ENCODE measurements around the gene CHST7.

DNA sequence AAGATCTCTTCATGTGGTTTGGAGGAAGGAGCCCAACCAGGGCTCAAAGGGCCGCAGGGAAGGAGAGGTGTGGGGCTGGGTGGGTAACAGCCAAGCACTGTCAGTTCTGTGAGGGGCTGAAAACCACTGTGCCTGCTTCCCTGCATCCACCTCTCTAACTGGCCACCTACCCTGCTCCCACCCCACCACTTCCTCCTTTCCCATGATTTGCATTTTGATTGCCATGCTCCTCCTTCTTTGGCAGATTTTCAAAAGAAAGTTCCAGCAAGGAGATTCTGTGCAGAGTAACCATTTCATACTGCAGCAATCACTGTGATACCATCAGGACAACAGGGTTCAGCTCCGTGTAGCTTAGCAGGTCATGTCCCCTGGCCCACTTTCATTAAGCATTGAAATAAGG is 30.1 kb upstream of the CHST7 start:
- no peak for TF ChIP-seq SP1 (IDR thresholded peaks at IDR 0.05; ENCODE audit: low read depth, low read length)
- TF ChIP-seq, protein P1, sequence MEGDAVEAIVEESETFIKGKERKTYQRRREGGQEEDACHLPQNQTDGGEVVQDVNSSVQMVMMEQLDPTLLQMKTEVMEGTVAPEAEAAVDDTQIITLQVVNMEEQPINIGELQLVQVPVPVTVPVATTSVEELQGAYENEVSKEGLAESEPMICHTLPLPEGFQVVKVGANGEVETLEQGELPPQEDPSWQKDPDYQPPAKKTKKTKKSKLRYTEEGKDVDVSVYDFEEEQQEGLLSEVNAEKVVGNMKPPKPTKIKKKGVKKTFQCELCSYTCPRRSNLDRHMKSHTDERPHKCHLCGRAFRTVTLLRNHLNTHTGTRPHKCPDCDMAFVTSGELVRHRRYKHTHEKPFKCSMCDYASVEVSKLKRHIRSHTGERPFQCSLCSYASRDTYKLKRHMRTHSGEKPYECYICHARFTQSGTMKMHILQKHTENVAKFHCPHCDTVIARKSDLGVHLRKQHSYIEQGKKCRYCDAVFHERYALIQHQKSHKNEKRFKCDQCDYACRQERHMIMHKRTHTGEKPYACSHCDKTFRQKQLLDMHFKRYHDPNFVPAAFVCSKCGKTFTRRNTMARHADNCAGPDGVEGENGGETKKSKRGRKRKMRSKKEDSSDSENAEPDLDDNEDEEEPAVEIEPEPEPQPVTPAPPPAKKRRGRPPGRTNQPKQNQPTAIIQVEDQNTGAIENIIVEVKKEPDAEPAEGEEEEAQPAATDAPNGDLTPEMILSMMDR (IDR thresholded peaks at IDR 0.05; ENCODE audit: control extremely low read depth in 1 of 3, insufficient read depth in 1 of 3, low read depth in 1 of 3, low read length in 3 of 3): no peak
- TF ChIP-seq RBBP5 (IDR thresholded peaks at IDR 0.05; ENCODE audit: borderline replicate concordance, low read depth, low read length): no peak
- no peak for TF ChIP-seq CEBPB (IDR thresholded peaks at IDR 0.05; ENCODE audit: low read depth, low read length)
- TF ChIP-seq CREB1 (IDR thresholded peaks at IDR 0.05): no peak
- no peak for TF ChIP-seq CBX5 (IDR thresholded peaks at IDR 0.05; ENCODE audit: low read depth, low read length)
- TF ChIP-seq KDM1A (IDR thresholded peaks at IDR 0.05; ENCODE audit: borderline replicate concordance, low read length): no peak
- TF ChIP-seq KDM5A (IDR thresholded peaks at IDR 0.05; ENCODE audit: low read length): no peak
- TF ChIP-seq TCF12 (IDR thresholded peaks at IDR 0.05; ENCODE audit: low read depth, low read length): no peak

All from H1 (cell line).